GM12878 (cell line): ENCODE data around the gene ZNF808. TPM values are rescaled to one million over a fixed set of nuclear protein-coding genes. Genes with fewer than 3 reads are reported as not detected.
"Not testable (repeated sequence)": the region's sequence is repeated elsewhere in the genome, so short reads cannot be mapped to it uniquely, and the experiment has no call there.

ENCODE experiments used
- ATAC-seq: fragments of 200-7000 bp; cut with Tn5 transposase; 3 replicates; pipeline ENCODE4 v1.9.1; 2020; ENCODE audit warnings: mild to moderate bottlenecking, moderate library complexity
- BruUV-seq: library from RNA; stranded (reverse); fragments of 400-500 nt; replicated peaks from 2 replicates; lab custom pipeline; 2021; lab: Mats Ljungman, UMichigan
- CTCF ChIA-PET: fragments of 300-600 bp; sonication (Branson Sonifier 250); formaldehyde crosslinking; extraction: SDS; loops from one replicate; lab custom pipeline; 2021; ENCODE audit warnings: inconsistent platforms; lab: Yijun Ruan, JAX
- POLR2A ChIA-PET: fragments of 350-600 bp; formaldehyde crosslinking; extraction: SDS; loops from one replicate; lab custom pipeline; 2021; ENCODE audit warnings: inconsistent platforms; lab: Charles Lee
- RAD21 ChIA-PET: fragments of 300-600 bp; sonication (Branson Sonifier 250); formaldehyde crosslinking; loops from one replicate; lab custom pipeline; 2023; ENCODE audit warnings: antibody characterized with exemption; ENCODE audit not compliant: unreplicated experiment; lab: Charles Lee
- SMC1A ChIA-PET: fragments of 300-600 bp; sonication (Branson Sonifier 250); formaldehyde crosslinking; loops from one replicate; lab custom pipeline; 2023; ENCODE audit not compliant: unreplicated experiment, uncharacterized antibody; lab: Charles Lee
- DNase-seq: peaks from one replicate; pipeline ENCODE4 v3.0.0-alpha.2; 2011; ENCODE audit warnings: low read depth, low spot score
- FAIRE-seq: peaks from 3 replicates; lab custom pipeline; 2011; peaks lifted over from hg19 to GRCh38; lab: Jason Lieb, UNC
- H2AFZ ChIP-seq: 2 replicates; pipeline ENCODE4 v1.6.0; 2011; ENCODE audit warnings: low read depth, low read length, control low read depth; ENCODE audit not compliant: control insufficient read depth
- H3K27ac ChIP-seq: 2 replicates; pipeline ENCODE4 v1.5.1; 2011; ENCODE audit warnings: control low read depth; ENCODE audit not compliant: control insufficient read depth, insufficient read depth
- H3K27me3 ChIP-seq, 2 experiments: replicated peaks in 1 of 2; 2 replicates each; pipeline versions ENCODE4 v1.6.0 to v1.6.1; 2011; ENCODE audit warnings: low read length in 1 of 2; ENCODE audit not compliant: control insufficient read depth in 2 of 2, insufficient read depth in 2 of 2
- H3K36me3 ChIP-seq, 2 experiments: 2 replicates each; pipeline ENCODE4 v1.5.1; 2011; ENCODE audit warnings: low read length in 1 of 2; ENCODE audit not compliant: control insufficient read depth in 2 of 2, insufficient read depth in 2 of 2
- H3K4me1 ChIP-seq: 2 replicates; pipeline ENCODE4 v1.6.1; 2011; ENCODE audit warnings: mild to moderate bottlenecking, low read length, moderate library complexity, mixed read lengths; ENCODE audit not compliant: control insufficient read depth, insufficient read depth
- H3K4me2 ChIP-seq: 2 replicates; pipeline ENCODE4 v1.6.0; 2011; ENCODE audit warnings: control low read depth; ENCODE audit not compliant: control insufficient read depth, insufficient read depth
- H3K4me3 ChIP-seq: fragments of 200-600 bp; sonication (generic); 2 replicates; pipeline ENCODE4 v1.5.1; 2016
- H3K79me2 ChIP-seq: 2 replicates; pipeline ENCODE4 v1.6.0; 2011; ENCODE audit warnings: low read length; ENCODE audit not compliant: control insufficient read depth, insufficient read depth
- H3K9ac ChIP-seq: 2 replicates; pipeline ENCODE4 v1.8.0; 2011; ENCODE audit warnings: low read length, control low read depth, mixed read lengths; ENCODE audit not compliant: control insufficient read depth, insufficient read depth
- H3K9me3 ChIP-seq: replicated peaks from 3 replicates; pipeline ENCODE4 v1.5.1; 2011; ENCODE audit warnings: mild to moderate bottlenecking, low read length; ENCODE audit not compliant: control insufficient read depth, insufficient read depth
- H4K20me1 ChIP-seq: 2 replicates; pipeline ENCODE4 v1.6.0; 2011; ENCODE audit not compliant: control insufficient read depth, insufficient read depth
- BMI1 ChIP-seq: fragments of 450-650 bp; IDR thresholded peaks from 2 replicates; pipeline ENCODE4 v1.6.1; 2016; ENCODE audit warnings: mild to moderate bottlenecking, moderate library complexity, borderline replicate concordance
- CEBPB ChIP-seq, 2 experiments: fragments of 150-350 bp in 1 of 2; IDR thresholded peaks; 2 replicates each; pipeline ENCODE4 v1.6.1; 2012 to 2014; ENCODE audit warnings: low read depth in 2 of 2, low read length in 2 of 2, borderline replicate concordance in 1 of 2, inconsistent platforms in 1 of 2
- ESRRA ChIP-seq: IDR thresholded peaks from 2 replicates; pipeline ENCODE4 v1.6.1; 2012; ENCODE audit warnings: mild to moderate bottlenecking, low read length, improper control_type of control experiment
- NBN ChIP-seq: fragments of 450-650 bp; IDR thresholded peaks from 2 replicates; pipeline ENCODE4 v1.6.1; 2016
- SREBF1 ChIP-seq: IDR thresholded peaks from 2 replicates; pipeline ENCODE4 v1.6.1; 2012; ENCODE audit warnings: mild to moderate bottlenecking, low read length
- WGBS: methylation state at CpG from one replicate; pipeline ENCODE4 v1.1.6; 2016; ENCODE audit warnings: low lambda C conversion rate; ENCODE audit not compliant: insufficient replicate concordance, insufficient coverage; ENCODE audit errors: missing lambda C conversion rate; 5-methylcytosine and 5-hydroxymethylcytosine counted together
- in situ Hi-C: fragments of 300-500 bp; cut with MboI; formaldehyde crosslinking; loops from 9 replicates; pipeline ENCODE4 v1.14.3; 2018; ENCODE audit warnings: mixed read lengths
- intact Hi-C: fragments of 100-400 bp; cut with micrococcal nuclease; formaldehyde crosslinking; loops from one replicate; pipeline ENCODE4 v1.14.2; 2022; ENCODE audit not compliant: unreplicated experiment
- polyA plus RNA-seq, 11 experiments: library from polyadenylated mRNA; depleted of rRNA in 4 of 11; unstranded in 6 of 11; stranded (reverse) in 5 of 11; fragments of >200 nt; fragmentation: Nextera tagmentation in 4 of 11; fragmentation: Illumina TruSeq in 1 of 11; extraction: Ambion mirVana in 4 of 11; extraction: Trizol in 1 of 11; gene quantifications; 1 replicate in 1 of 11; 2 replicates in 10 of 11; pipeline versions ENCODE4 v1.2.1 to v1.2.3, GENCODE V29; 2011 to 2016; ENCODE audit warnings: inconsistent platforms in 2 of 11, missing spikeins in 2 of 11, low read depth in 1 of 11
- total RNA-seq, 4 experiments: library from RNA; depleted of rRNA in 3 of 4; stranded (reverse); fragments of >200 nt in 3 of 4; fragmentation: Illumina TruSeq in 1 of 4; extraction: Trizol in 1 of 4; gene quantifications; 2 replicates each; pipeline versions ENCODE4 v1.2.1 to v1.2.3, GENCODE V29; 2013 to 2021
- TF ChIP-seq, protein P1 (sequence below): IDR thresholded peaks from 2 replicates; pipeline ENCODE4 v1.6.1; 2012; ENCODE audit warnings: low read depth, low read length, improper control_type of control experiment
- TF ChIP-seq, protein P2 (sequence below): fragments of 450-650 bp; formaldehyde crosslinking; IDR thresholded peaks from 2 replicates; pipeline ENCODE4 v1.4.0; 2022; ENCODE audit warnings: mild to moderate bottlenecking, moderate library complexity

The ZNF808 gene
- total and polyA plus RNA-seq, 10 of the 15 experiments (the other 5 are each of a cell fraction or from before 2014, with no cell fraction given): 2.1 to 20.2 (median 7.2) TPM

DNA sequence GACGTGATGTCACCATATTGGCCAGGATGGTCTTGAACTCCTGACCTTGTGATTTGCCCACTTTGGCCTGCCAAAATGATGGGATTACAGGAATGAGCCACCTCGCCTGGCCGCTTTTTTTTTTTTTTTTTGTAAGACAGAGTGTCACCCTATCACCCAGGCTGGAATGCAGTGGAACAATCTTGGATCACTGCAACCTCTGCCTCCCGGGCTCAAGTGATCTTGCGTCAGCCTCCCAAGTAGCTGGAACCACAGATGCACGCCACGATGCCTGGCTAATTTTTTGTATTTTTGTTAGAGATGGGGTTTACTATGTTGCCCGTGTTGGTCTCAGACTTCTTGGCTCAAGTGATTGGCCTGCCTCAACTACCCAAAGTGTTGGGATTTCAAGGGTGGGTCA, 28.9 kb upstream of the ZNF808 start:
- no peaks in the 10 kb centered on the region for H3K4me1 ChIP-seq
- DNase-seq (no peak), FAIRE-seq (no peak)
- no peaks in the 10 kb centered on the region for H3K27me3 ChIP-seq
- WGBS: 61% methylated on average over 8 of the region's 8 CpGs
- RAD21 ChIA-PET: no interaction called here
- H3K79me2 ChIP-seq: no peaks in the 10 kb centered on the region
- POLR2A ChIA-PET: no interaction called here
- BruUV-seq: no TSS peak
- CTCF ChIA-PET: no interaction called here
- H3K27ac ChIP-seq: no peak overlapping the region
- intact Hi-C loops: no loop called here
- TF ChIP-seq, protein P1, sequence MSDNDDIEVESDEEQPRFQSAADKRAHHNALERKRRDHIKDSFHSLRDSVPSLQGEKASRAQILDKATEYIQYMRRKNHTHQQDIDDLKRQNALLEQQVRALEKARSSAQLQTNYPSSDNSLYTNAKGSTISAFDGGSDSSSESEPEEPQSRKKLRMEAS: no peak
- TF ChIP-seq SREBF1: no peak
- no peak for TF ChIP-seq ESRRA
- TF ChIP-seq CEBPB (IDR thresholded peaks at IDR 0.05; ENCODE audit: borderline replicate concordance in 1 of 2, low read depth in 2 of 2, low read length in 2 of 2): no peak
- TF ChIP-seq NBN: no peak
- TF ChIP-seq BMI1: no peak
- TF ChIP-seq, protein P2, sequence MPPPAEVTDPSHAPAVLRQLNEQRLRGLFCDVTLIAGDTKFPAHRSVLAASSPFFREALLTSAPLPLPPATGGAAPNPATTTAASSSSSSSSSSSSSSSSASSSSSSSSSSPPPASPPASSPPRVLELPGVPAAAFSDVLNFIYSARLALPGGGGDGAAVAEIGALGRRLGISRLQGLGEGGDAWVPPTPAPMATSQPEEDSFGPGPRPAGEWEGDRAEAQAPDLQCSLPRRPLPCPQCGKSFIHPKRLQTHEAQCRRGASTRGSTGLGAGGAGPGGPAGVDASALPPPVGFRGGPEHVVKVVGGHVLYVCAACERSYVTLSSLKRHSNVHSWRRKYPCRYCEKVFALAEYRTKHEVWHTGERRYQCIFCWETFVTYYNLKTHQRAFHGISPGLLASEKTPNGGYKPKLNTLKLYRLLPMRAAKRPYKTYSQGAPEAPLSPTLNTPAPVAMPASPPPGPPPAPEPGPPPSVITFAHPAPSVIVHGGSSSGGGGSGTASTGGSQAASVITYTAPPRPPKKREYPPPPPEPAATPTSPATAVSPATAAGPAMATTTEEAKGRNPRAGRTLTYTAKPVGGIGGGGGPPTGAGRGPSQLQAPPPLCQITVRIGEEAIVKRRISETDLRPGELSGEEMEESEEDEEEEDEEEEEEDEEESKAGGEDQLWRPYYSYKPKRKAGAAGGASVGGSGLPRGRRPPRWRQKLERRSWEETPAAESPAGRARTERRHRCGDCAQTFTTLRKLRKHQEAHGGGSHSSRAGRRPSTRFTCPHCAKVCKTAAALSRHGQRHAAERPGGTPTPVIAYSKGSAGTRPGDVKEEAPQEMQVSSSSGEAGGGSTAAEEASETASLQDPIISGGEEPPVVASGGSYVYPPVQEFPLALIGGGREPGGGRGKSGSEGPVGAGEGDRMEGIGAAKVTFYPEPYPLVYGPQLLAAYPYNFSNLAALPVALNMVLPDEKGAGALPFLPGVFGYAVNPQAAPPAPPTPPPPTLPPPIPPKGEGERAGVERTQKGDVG: no peak
- TF ChIP-seq, all 136 proteins: peak for 0
- H3K9ac ChIP-seq: no peak overlapping the region
- SMC1A ChIA-PET: no interaction called here
- H2AFZ ChIP-seq: no peak overlapping the region
- no peak overlapping the region for H3K4me3 ChIP-seq
- no peaks in the 10 kb centered on the region; the same call in 2 of the 3 replicates for H3K9me3 ChIP-seq
- H3K36me3 ChIP-seq: no peaks in the 10 kb centered on the region
- no peaks in the 10 kb centered on the region for H4K20me1 ChIP-seq
- H3K4me2 ChIP-seq: no peak overlapping the region
- no peak for ATAC-seq
- in situ Hi-C loops: no loop called here

DNA sequence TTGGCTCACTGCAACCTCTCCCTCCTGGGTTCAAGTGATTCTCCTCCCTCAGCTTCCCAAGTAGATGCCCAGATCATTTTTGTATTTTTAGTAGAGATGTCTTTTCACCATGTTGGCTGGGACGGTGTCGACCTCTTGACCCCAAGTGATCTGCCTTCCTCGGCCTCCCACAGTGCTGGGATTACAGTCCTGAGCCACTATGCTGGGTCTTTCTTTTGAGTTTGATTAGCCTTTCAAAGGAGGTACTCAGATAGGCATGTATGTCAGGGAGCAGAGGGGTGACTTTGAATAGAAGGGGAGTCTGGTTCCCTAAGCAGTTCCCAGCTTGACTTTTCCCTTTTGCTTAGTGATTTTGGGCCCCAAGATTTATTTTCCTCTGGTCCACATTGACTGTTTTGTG, 27.0 kb upstream of the ZNF808 start:
- H3K9me3 ChIP-seq, BruUV-seq, H3K9ac ChIP-seq, H4K20me1 ChIP-seq, POLR2A ChIA-PET, H2AFZ ChIP-seq, SMC1A ChIA-PET, H3K4me2 ChIP-seq, CTCF ChIA-PET, ATAC-seq, H3K27ac ChIP-seq, RAD21 ChIA-PET, in situ Hi-C loops, H3K4me1 ChIP-seq, H3K27me3 ChIP-seq, H3K79me2 ChIP-seq, H3K36me3 ChIP-seq, H3K4me3 ChIP-seq, DNase-seq, FAIRE-seq, intact Hi-C loops: not testable (repeated sequence)
- 11% methylated on average over 3 of the region's 3 CpGs for WGBS

DNA sequence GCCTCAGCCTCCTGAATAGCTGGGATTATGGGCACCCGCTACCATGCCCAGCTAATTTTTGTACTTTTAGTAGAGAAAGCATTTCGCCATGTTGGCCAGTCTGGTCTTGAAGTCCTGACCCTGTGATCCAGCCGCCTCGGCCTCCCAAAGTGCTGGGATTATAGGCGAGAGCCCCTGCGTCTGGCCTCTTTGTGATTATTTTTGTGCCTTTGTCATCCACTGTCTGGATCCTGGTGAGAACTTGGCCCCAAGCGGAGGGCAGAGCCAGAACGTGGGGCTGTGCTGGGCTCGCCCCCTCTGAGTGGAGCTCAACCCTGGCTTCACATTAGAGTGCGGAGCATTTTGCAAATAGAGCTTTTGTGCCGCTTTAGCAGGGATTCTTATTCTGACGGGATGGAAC, 26.5 kb upstream of the ZNF808 start:
- RAD21 ChIA-PET, H3K4me3 ChIP-seq, H3K9me3 ChIP-seq, DNase-seq, H3K9ac ChIP-seq, H4K20me1 ChIP-seq, ATAC-seq, H3K36me3 ChIP-seq, FAIRE-seq, H3K79me2 ChIP-seq, H2AFZ ChIP-seq, BruUV-seq, SMC1A ChIA-PET, H3K27ac ChIP-seq, H3K4me2 ChIP-seq, H3K4me1 ChIP-seq, CTCF ChIA-PET, H3K27me3 ChIP-seq, intact Hi-C loops, in situ Hi-C loops: not testable (repeated sequence)
- POLR2A ChIA-PET: interaction anchor here (0.6 kb wide), 1 partner anchor 1314 kb away, joined by 4 read pairs; no protein-coding TSS in a partner anchor
- 58% methylated on average over 12 of the region's 12 CpGs for WGBS
